ENCODE data around the gene ARRB1.

DNA sequence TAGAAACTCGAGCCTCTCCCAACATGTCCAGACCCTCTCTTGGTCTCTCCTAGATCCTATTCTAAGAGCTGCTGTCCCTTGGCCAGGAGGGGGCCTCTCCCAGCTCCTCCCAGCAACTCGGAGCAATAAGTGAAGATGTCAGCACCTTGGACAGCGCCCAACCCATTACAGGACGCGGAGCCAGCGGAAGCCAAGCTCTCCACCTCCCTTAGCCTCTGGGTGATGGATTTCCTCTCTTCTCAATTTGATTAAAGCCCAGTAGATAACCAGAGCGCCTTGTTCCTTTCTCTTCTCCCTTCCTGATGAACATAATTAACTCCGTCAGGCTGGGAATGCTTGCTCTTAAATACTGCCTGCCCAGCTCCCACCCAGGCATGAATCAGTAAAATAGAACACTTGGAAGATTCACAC lies 137.0 kb downstream of the ARRB1 start:
- no peak for TF ChIP-seq EZH2 (optimal IDR thresholded peaks at IDR 0.05; ENCODE audit: low read depth, low read length)
- no peak for TF ChIP-seq EZH2phosphoT487 (IDR thresholded peaks at IDR 0.05; ENCODE audit: low read length)
